OCI-M1 (cell line): ENCODE data around the gene ITM2C.

Experiments
- DNase-seq: peaks from one replicate; lab custom pipeline; 2025; lab: John Stamatoyannopoulos, UW

The ITM2C gene

GRCh38 chr2:230873661-230874401, 9.1 kb downstream of the ITM2C start:
- DNase-seq, result no peak

GRCh38 chr2:230874456-230874855, 9.7 kb downstream of the ITM2C start:
- DNase-seq, result no peak

- DNase-seq, result no peak
Observed at GRCh38 chr2:230874876-230875275, 10.1 kb downstream of the ITM2C start.

- no peak for DNase-seq
Observed at GRCh38 chr2:230875347-230876315, 10.9 kb downstream of the ITM2C start.

GRCh38 chr2:230877116-230877758, 12.5 kb downstream of the ITM2C start:
- DNase-seq, result no peak

- no peak for DNase-seq
Observed at GRCh38 chr2:230877759-230878598, 13.2 kb downstream of the ITM2C start.

DNA sequence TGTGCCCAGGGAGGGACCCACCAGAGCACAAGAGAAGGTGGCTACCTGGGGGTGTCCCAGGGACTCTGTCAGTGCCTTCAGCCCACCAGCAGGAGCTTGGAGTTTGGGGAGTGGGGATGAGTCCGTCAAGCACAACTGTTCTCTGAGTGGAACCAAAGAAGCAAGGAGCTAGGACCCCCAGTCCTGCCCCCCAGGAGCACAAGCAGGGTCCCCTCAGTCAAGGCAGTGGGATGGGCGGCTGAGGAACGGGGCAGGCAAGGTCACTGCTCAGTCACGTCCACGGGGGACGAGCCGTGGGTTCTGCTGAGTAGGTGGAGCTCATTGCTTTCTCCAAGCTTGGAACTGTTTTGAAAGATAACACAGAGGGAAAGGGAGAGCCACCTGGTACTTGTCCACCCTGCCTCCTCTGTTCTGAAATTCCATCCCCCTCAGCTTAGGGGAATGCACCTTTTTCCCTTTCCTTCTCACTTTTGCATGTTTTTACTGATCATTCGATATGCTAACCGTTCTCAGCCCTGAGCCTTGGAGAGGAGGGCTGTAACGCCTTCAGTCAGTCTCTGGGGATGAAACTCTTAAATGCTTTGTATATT, 14.0 kb downstream of the ITM2C start:
- no peak for DNase-seq

- DNase-seq, result no peak
Observed at GRCh38 chr2:230879271-230879882, 14.6 kb downstream of the ITM2C start.

- DNase-seq, result no peak
Observed at GRCh38 chr2:230879891-230880290, 15.1 kb downstream of the ITM2C start.

GRCh38 chr2:230881840-230882239, 17.1 kb downstream of the ITM2C start:
- no peak for DNase-seq

- DNase-seq, result peak; percentile 30
Observed at GRCh38 chr2:230885463-230886130, 20.9 kb downstream of the ITM2C start.

GRCh38 chr2:230886206-230886605, 21.5 kb downstream of the ITM2C start:
- no peak for DNase-seq

DNA sequence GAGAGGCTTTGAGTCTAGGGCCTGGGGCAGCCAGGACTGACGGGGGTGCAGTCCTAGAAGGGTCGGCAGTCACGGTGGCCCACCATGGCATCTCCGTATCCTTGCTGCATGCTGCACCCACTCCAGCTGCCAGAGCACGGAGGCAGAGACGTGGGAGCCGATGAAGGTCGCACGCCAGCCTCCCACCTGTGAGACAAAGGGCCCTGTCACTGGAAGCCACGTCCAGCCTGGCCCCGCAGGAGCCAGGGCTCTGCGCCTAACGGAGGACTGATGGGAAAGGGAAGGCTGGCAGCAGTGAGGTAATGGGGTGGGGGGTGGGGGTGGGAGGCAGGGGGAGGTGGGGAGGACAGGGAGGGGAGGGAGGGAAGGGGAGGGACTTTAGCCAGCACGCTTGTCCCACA, 21.9 kb downstream of the ITM2C start:
- no peak for DNase-seq

DNA sequence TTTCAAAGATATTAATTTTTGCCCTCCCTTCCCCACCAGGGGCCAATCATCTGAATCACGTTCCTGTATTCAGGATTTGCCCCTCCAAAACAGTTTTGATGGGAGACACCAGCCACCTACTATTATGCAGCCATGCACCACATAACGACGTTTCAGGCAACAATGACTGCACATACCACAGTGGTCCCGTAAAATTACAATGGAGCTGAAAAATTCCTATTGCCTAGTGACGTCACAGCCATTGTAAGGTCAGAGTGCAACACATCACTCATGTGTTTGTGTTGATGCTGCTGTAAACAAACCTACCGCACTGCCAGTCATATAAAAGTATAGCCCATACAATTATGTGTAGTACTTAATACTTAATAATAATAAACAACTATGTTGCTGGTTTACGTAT, 22.6 kb downstream of the ITM2C start:
- no peak for DNase-seq

GRCh38 chr2:230888824-230889400, 24.2 kb downstream of the ITM2C start:
- no peak for DNase-seq

GRCh38 chr2:230889911-230890601, 25.3 kb downstream of the ITM2C start:
- no peak for DNase-seq

DNA sequence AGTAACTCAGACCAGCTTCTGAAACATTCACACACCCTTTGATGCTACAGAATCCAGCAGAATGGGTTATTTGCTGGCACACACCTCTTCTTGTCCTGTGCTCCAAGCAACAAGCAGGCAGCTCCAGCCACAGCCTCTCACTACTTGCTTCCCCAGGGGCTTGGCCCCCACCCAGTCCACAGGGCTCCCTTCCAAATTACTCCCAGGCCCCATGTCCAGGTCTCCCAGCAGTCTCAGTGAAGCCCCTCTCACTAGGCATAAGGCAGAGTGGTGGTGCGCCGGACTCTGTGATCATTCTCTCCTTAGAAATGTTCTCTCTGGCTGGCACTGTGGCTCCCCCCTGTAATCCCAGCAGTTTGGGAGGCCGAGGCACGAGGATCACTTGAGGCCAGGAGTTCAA, 25.9 kb downstream of the ITM2C start:
- no peak for DNase-seq

GRCh38 chr2:230891064-230891463, 26.3 kb downstream of the ITM2C start:
- DNase-seq, result peak; percentile 9

DNA sequence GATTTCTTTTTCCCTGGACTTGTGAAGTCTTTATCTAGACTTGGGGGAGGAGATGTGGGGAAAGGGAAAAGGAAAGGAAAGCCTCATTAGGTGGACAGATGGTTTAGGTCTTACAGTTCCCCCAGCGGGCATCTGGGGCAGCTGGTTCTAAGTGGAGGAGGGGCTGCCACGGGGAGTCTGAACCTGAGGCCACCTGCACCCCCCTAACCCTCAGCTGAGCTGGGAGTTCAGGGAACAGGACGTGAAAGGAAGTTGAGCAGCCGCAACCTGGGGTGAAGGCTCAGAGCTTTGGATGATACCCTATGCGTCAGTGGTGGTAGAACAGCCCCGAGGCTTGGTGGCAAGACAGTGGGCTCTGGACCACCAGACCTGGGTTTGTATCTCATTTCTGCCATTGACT, 26.8 kb downstream of the ITM2C start:
- no peak for DNase-seq
